SJSA1 (cell line): ENCODE measurements around the gene UBTD2. TPM values are rescaled to one million over a fixed set of nuclear protein-coding genes. Genes with fewer than 3 reads are reported as not detected.
A peak's percentile ranks its signal among the peaks of the same experiment; 100 is the strongest.
"Not testable (repeated sequence)": the region's sequence is repeated elsewhere in the genome, so short reads cannot be mapped to it uniquely, and the experiment has no call there.

Source experiments
- DNase-seq, 2 experiments: peaks; one replicate each; pipeline ENCODE4 v3.0.0-alpha.2; 2015 to 2020; ENCODE audit warnings: low spot score in 2 of 2, low read depth in 1 of 2
- H3K27ac ChIP-seq: fragments of 250-450 bp; sonication (Bioruptor Pico); 2 replicates; pipeline ENCODE4 v1.5.1; 2020; ENCODE audit warnings: mild to moderate bottlenecking, moderate library complexity
- H3K27me3 ChIP-seq: fragments of 250-450 bp; sonication (Bioruptor Pico); replicated peaks from 2 replicates; pipeline ENCODE4 v1.5.1; 2020; ENCODE audit warnings: mild to moderate bottlenecking, moderate library complexity
- H3K36me3 ChIP-seq: fragments of 250-450 bp; sonication (Bioruptor Pico); 2 replicates; pipeline ENCODE4 v1.5.1; 2020; ENCODE audit warnings: mild to moderate bottlenecking
- H3K4me1 ChIP-seq: fragments of 250-450 bp; sonication (Bioruptor Pico); replicated peaks from 2 replicates; pipeline ENCODE4 v1.6.1; 2021; ENCODE audit warnings: mild to moderate bottlenecking
- H3K4me3 ChIP-seq: fragments of 250-450 bp; sonication (Bioruptor Pico); 2 replicates; pipeline ENCODE4 v1.5.1; 2020; ENCODE audit warnings: mild to moderate bottlenecking
- H3K9me3 ChIP-seq: fragments of 250-450 bp; sonication (Bioruptor Pico); replicated peaks from 2 replicates; pipeline ENCODE4 v1.5.1; 2020; ENCODE audit warnings: mild to moderate bottlenecking
- total RNA-seq: library from RNA; depleted of rRNA; stranded (reverse); fragments of >200 nt; shearing (Covaris generic); gene quantifications from 2 replicates; pipeline ENCODE4 v1.2.3, GENCODE V29; 2014

The UBTD2 gene
- total RNA-seq, 1 experiment from 2014 or later = 63.4 TPM

DNA sequence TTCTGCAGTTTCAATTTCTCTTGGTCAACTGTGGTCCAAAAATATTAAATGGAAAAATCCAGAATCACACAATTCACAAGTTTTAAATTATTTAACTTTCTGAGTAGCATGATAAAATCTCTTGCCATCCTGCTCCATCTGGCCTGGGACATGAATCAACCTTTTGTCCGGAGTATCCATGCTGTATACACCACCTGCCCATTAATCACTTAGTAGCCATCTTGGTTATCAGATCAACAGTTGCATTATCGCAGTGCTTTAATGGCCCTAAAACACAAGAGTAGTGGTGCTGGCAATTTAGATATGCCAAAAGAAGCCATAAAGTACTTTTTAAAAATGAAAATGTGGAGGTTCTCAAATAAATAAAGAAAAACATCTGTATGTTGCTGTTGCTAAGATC lies 64.3 kb downstream of the UBTD2 start:
- H3K9me3 ChIP-seq = no peaks in the 10 kb centered on the region
- peaks cover 33% of the 10 kb centered on the region for H3K36me3 ChIP-seq
- no peak overlapping the region for H3K4me3 ChIP-seq
- H3K4me1 ChIP-seq = no peaks in the 10 kb centered on the region
- no peak overlapping the region for H3K27ac ChIP-seq
- no peak for DNase-seq
- no peaks in the 10 kb centered on the region for H3K27me3 ChIP-seq

DNA sequence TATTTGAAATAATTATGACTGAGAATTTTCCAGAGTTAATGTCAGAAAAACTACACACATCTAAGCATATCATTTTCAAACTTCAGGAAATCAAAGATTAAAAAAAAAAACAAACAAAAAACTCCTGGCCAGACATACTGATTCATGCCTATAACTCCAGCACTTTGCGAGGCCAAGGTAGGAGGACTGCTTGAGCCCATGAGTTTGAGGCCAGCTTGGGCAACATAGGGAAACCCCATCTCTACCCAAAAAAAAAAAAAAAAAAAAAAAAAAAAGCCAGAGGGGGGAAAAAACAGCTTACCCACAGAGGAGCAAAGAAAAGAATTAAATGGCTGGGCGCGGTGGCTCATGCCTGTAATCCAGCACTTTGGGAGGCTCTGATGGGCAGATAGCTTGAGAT lies 67.2 kb downstream of the UBTD2 start:
- Histone ChIP-seq H3K9me3 (no peaks in the 10 kb centered on the region), H3K27me3 (no peaks in the 10 kb centered on the region), H3K4me1 (no peaks in the 10 kb centered on the region), H3K27ac (no peak overlapping the region), H3K36me3 (peaks cover 45% of the 10 kb centered on the region), H3K4me3 (no peak overlapping the region)
- DNase-seq = no peak

DNA sequence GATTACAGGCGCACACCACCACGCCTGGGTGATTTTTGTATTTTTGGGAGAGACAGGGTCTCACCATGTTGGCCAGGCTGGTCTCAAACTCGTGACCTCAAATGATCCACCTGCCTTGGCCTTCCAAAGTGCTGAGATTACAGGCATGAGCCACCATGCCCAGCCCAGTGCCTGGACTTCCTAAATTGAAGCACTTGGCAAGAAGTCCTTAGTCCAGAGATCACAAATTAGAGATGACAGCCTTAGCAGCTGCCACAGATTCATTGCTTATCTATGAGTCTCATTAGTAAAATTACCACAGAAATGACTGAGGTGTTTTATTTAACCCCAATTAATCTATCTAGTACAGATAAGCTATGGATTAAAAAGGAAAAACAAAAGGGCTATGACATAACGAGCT lies 70.4 kb downstream of the UBTD2 start:
- no peak for DNase-seq
- Histone ChIP-seq H3K9me3 (no peaks in the 10 kb centered on the region), H3K27me3 (no peaks in the 10 kb centered on the region), H3K27ac (no peak overlapping the region), H3K4me3 (no peak overlapping the region), H3K36me3 (peaks cover 43% of the 10 kb centered on the region), H3K4me1 (no peaks in the 10 kb centered on the region)

- Histone ChIP-seq H3K4me3 (no peak overlapping the region), H3K9me3 (no peaks in the 10 kb centered on the region), H3K4me1 (no peaks in the 10 kb centered on the region), H3K27me3 (no peaks in the 10 kb centered on the region), H3K36me3 (peaks cover 45% of the 10 kb centered on the region), H3K27ac (no peak overlapping the region)
- no peak for DNase-seq
Measured at GRCh38 chr5:172211676-172212075, 71.9 kb downstream of the UBTD2 start.

DNA sequence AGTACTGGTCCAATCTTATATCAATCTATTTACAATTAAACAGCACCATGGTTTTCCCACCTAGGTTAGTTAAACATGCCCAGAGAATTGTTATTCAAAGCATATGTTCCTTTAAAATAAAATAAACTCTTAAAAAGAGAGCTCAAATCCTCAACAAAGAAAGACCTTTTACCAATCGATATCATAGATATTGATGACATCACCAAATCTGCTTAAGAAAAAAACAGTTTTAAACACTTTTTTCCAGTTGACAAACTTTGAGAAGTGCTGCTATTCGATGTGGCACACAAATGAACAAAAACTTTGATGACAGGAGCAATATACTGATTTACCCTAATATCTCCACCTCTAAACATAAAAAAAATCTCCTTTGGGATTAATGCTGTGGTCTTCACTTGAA lies 73.8 kb downstream of the UBTD2 start:
- H3K9me3 ChIP-seq = no peaks in the 10 kb centered on the region
- no peak for DNase-seq
- H3K27me3 ChIP-seq = no peaks in the 10 kb centered on the region
- H3K4me3 ChIP-seq = no peak overlapping the region
- no peak overlapping the region for H3K27ac ChIP-seq
- no peaks in the 10 kb centered on the region for H3K4me1 ChIP-seq
- peaks cover 45% of the 10 kb centered on the region for H3K36me3 ChIP-seq

- H3K27ac ChIP-seq = no peak overlapping the region
- no peaks in the 10 kb centered on the region for H3K27me3 ChIP-seq
- no peak overlapping the region for H3K4me3 ChIP-seq
- peaks cover 28% of the 10 kb centered on the region for H3K36me3 ChIP-seq
- H3K9me3 ChIP-seq = no peaks in the 10 kb centered on the region
- no peak for DNase-seq
- no peaks in the 10 kb centered on the region for H3K4me1 ChIP-seq
Measured at GRCh38 chr5:172207511-172207910, 76.1 kb downstream of the UBTD2 start.

DNA sequence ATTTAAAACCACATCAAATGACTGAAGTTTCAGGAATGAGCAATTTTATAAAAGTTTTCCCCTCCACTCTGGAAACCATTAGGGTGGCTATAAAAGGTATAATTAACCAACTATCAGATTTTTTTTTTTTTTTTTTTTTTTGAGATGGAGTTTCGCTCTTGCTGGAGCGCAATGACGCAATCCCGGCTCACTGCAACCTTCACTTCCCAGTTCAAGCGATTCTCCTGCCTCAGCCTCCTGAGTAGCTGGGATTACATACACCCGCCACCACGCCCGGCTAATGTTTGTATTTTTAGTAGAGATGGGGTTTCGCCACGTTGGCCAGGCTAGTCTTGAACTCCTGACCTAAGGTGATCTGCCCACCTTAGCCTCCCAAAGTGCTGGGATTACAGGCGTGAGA lies 77.6 kb downstream of the UBTD2 start:
- not testable (repeated sequence) for H3K27me3 ChIP-seq, H3K4me1 ChIP-seq, DNase-seq, H3K27ac ChIP-seq, H3K9me3 ChIP-seq, H3K4me3 ChIP-seq
- peaks cover 13% of the 10 kb centered on the region for H3K36me3 ChIP-seq

DNA sequence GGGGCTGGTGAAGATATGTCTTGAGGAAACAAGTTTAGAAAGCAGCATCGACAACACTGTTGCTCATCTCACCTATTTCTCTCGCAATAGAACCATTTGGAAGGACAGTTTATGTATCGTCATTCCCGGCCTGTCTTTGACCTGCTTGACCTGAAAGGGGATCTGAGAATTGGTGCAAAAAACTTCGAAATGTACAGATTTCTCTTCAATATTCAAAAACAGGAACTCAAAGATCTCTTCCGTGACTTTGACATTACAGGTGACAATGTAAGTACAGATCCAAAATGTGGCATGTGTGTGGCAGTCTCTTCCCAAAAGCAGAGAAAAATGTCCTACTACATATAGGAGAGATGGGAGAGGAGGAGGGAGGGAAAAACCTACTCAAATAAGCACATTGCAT lies 83.1 kb downstream of the UBTD2 start:
- H3K4me3 ChIP-seq = no peak overlapping the region
- no peak overlapping the region for H3K27ac ChIP-seq
- DNase-seq = no peak
- no peaks in the 10 kb centered on the region for H3K4me1 ChIP-seq
- H3K36me3 ChIP-seq = no peaks in the 10 kb centered on the region
- no peaks in the 10 kb centered on the region; the same call in 1 of the 2 replicates for H3K9me3 ChIP-seq
- H3K27me3 ChIP-seq = no peaks in the 10 kb centered on the region

DNA sequence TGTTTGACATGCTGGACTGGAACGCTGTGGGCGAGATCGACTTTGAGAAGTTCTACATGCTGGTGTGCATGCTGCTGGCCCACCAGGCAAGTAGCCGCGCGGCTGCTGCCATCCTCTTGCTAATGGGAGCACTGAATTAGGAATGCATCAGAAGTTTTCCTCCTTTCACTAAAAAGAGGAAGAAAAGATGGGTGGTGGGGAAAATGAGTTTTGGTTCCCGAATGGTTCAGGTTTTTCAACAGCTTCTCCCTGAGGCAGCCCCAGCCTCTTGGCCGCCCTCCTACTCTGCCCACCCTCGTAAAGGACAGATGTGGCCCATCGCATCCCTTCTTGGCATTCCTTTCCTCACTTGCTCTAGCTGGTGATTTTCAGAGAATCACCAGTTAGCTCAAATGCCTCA lies 84.1 kb downstream of the UBTD2 start:
- DNase-seq = no peak
- Histone ChIP-seq H3K27ac (no peak overlapping the region), H3K4me1 (no peaks in the 10 kb centered on the region), H3K9me3 (no peaks in the 10 kb centered on the region; the same call in 1 of the 2 replicates), H3K4me3 (no peak overlapping the region), H3K36me3 (no peaks in the 10 kb centered on the region), H3K27me3 (no peaks in the 10 kb centered on the region)

GRCh38 chr5:172197775-172198174 lies 85.8 kb downstream of the UBTD2 start:
- not testable (repeated sequence) for H3K27me3 ChIP-seq, DNase-seq, H3K9me3 ChIP-seq, H3K36me3 ChIP-seq, H3K4me1 ChIP-seq, H3K4me3 ChIP-seq, H3K27ac ChIP-seq

DNA sequence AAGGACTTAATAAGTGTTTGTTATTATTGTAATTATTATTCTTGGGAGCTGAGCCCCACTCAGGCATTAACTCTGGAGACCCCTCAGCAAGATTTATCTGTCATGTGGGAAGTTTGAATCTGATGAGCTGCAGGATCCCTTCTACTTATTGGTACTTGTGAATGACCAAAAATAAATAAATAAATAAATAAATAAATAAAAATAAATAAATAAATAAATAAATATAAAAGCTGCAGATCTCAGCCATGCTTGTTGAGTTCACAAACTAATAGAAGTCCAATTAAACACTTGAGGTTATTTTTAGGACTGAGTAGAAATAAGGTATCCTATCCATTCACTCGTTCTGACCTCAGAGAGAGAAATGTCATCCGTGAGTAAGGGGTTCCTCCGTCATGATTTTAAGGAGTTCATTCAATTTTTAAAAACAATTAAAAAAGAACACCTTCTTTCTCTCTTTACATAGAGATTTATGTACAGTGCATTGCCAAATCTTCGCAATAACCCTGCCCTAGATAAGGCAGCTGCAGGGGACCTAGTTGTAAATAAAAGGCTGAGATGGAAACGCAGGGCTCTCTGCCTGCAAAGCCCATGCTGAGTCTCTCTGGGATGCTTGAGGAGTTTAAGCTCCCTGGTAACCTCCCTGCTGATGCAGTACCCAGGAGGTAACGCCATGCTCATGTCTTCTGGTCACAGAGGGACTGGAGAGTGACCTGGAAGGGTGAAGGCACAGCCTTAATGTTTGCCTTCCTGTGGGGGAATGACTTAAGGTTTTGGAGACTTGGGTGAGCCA lies 88.4 kb downstream of the UBTD2 start:
- H3K27me3 ChIP-seq = no peaks in the 10 kb centered on the region
- no peak for DNase-seq
- no peaks in the 10 kb centered on the region for H3K36me3 ChIP-seq
- H3K4me1 ChIP-seq = no peaks in the 10 kb centered on the region
- no peaks in the 10 kb centered on the region; the same call in 1 of the 2 replicates for H3K9me3 ChIP-seq
- no peak overlapping the region for H3K4me3 ChIP-seq
- H3K27ac ChIP-seq = no peak overlapping the region

DNA sequence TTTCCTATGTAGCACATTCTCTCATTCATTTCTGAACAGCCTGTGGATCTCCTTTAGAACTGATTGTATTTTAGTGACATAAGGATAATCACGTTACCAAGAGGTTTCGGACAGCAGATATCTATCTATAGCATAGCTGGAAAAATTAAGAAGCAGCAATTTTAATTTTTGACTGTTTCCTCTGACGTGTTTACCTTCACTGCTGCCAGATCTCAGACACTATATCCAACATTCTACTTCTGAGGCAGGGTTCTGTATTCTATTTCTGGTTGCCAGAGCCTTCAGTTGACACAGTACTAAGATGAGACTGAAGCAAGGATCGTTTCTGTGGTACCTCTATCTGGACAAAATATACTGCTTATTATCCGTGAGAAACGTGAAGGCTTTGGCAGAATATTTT lies 89.7 kb downstream of the UBTD2 start, which contains the start of gene EFCAB9:
TSS of gene EFCAB9 (plus strand) at position 301 of the 400 bp plus-strand sequence. CDS start at position 302, 1 bp downstream.
- Histone ChIP-seq H3K27me3 (no peaks in the 10 kb centered on the region), H3K9me3 (no peaks in the 10 kb centered on the region; the same call in 1 of the 2 replicates), H3K36me3 (no peaks in the 10 kb centered on the region), H3K27ac (no peak within 1 kb of the TSS), H3K4me3 (no peak within 1 kb of the TSS), H3K4me1 (no peaks in the 10 kb centered on the region)
- no peak for DNase-seq

GRCh38 chr5:172189693-172190296 lies 93.8 kb downstream of the UBTD2 start:
- Histone ChIP-seq H3K36me3 (peaks cover 26% of the 10 kb centered on the region), H3K4me3 (no peak overlapping the region), H3K27ac (no peak overlapping the region), H3K9me3 (no peaks in the 10 kb centered on the region), H3K4me1 (peaks cover 21% of the 10 kb centered on the region), H3K27me3 (no peaks in the 10 kb centered on the region)
- DNase-seq = no peak

DNA sequence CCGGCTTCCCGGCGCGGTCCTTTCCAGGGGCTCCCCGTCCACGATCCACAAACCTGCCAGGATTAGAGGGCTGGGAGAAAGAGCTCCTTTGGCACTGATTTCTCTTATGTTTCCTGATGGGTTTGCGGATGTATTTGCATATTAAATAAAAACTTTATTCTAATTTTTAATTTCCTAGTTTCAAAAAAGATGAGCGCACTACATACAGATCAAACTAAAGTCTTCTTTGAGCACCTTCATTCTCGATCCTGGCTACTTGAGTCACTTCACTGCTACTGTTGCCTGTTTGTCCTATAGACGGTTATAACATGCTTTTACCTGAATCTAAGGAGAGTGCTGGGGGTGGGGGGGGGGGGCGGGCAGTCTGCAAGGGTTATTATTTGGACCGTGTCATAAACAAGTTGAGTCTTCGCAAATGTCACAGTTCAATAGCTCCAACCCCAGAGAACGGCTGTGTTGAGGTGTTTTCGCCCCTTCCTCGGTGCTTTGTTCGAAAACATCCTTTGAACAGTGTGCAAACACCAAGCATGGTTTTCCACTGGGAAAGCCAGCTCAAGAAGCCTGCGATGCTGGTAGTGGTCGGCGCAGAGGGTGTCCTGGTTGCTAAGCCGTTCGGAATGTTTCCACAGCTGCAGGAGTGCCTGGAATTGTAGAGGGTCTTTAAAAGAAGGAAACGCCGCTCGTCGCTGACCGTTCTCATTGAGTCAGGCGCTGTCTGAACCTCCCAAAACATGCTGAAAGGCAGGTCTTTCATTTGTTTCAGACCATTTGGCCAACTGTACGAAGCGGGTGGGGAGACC lies 94.5 kb downstream of the UBTD2 start:
- Histone ChIP-seq H3K4me3 (peak overlapping the region; percentile 86), H3K27ac (no peak overlapping the region), H3K36me3 (peaks cover 33% of the 10 kb centered on the region), H3K4me1 (peaks cover 21% of the 10 kb centered on the region), H3K9me3 (no peaks in the 10 kb centered on the region), H3K27me3 (no peaks in the 10 kb centered on the region)
- no peak for DNase-seq
